SK-N-SH treated with all-trans-retinoic acid at 6 μM for 48 hours (cell line): Measurements from ENCODE around the gene GOLGA1.
"Not testable (repeated sequence)": the region's sequence is repeated elsewhere in the genome, so short reads cannot be mapped to it uniquely, and the experiment has no call there.

ENCODE experiments used
- ATAC-seq: fragments of 200-7000 bp; cut with Tn5 transposase; 3 replicates; pipeline ENCODE4 v1.9.1; 2020; ENCODE audit warnings: mild to moderate bottlenecking, moderate library complexity
- ARNTL ChIP-seq: fragments of 450-650 bp; formaldehyde crosslinking; IDR thresholded peaks from 2 replicates; pipeline ENCODE4 v1.5.0; 2020; ENCODE audit warnings: low read depth, mild to moderate bottlenecking, moderate library complexity, borderline replicate concordance
- BACH2 ChIP-seq: fragments of 250-450 bp; sonication (Bioruptor Pico); IDR thresholded peaks from 2 replicates; pipeline ENCODE4 v1.9.0; 2021; ENCODE audit warnings: mild to moderate bottlenecking, borderline replicate concordance
- CSRNP3 ChIP-seq: fragments of 250-450 bp; sonication (Bioruptor Pico); IDR thresholded peaks from 2 replicates; pipeline ENCODE4 v1.5.1; 2021; ENCODE audit warnings: mild to moderate bottlenecking, moderate library complexity
- ESRRG ChIP-seq: fragments of 250-450 bp; sonication (Bioruptor Pico); IDR thresholded peaks from 2 replicates; pipeline ENCODE4 v1.6.1; 2021; ENCODE audit warnings: mild to moderate bottlenecking
- GLIS3 ChIP-seq: fragments of 250-450 bp; sonication (Bioruptor Pico); IDR thresholded peaks from 2 replicates; pipeline ENCODE4 v1.5.0; 2020; ENCODE audit warnings: mild to moderate bottlenecking, moderate library complexity
- ISL1 ChIP-seq: fragments of 250-450 bp; sonication (Bioruptor Pico); IDR thresholded peaks from 2 replicates; pipeline ENCODE4 v2.1.2; 2022; ENCODE audit warnings: mild to moderate bottlenecking, moderate library complexity
- OSR1 ChIP-seq: fragments of 250-450 bp; sonication (Bioruptor Pico); IDR thresholded peaks from 2 replicates; pipeline ENCODE4 v1.8.0; 2022; ENCODE audit warnings: moderate library complexity, mild to moderate bottlenecking, inconsistent platforms
- PPARA ChIP-seq: fragments of 250-450 bp; sonication (Bioruptor Pico); IDR thresholded peaks from 2 replicates; pipeline ENCODE4 v1.5.0; 2020; ENCODE audit warnings: mild to moderate bottlenecking, borderline replicate concordance
- RARB ChIP-seq: fragments of 250-450 bp; sonication (Bioruptor Pico); IDR thresholded peaks from 2 replicates; pipeline ENCODE4 v1.8.0; 2021; ENCODE audit warnings: mild to moderate bottlenecking, moderate library complexity
- SNAI2 ChIP-seq: fragments of 250-450 bp; sonication (Bioruptor Pico); IDR thresholded peaks from 2 replicates; pipeline ENCODE4 v1.5.0; 2020; ENCODE audit warnings: mild to moderate bottlenecking, moderate library complexity
- TOX ChIP-seq: fragments of 250-450 bp; sonication (Bioruptor Pico); IDR thresholded peaks from 2 replicates; pipeline ENCODE4 v1.8.0; 2021; ENCODE audit warnings: mild to moderate bottlenecking, moderate library complexity, borderline replicate concordance
- TSHZ2 ChIP-seq: fragments of 250-450 bp; sonication (Bioruptor Pico); IDR thresholded peaks from 2 replicates; pipeline ENCODE4 v1.5.0; 2020; ENCODE audit warnings: mild to moderate bottlenecking, moderate library complexity
- ZFP3 ChIP-seq: fragments of 250-450 bp; sonication (Bioruptor Pico); IDR thresholded peaks from 2 replicates; pipeline ENCODE4 v1.5.0; 2020; ENCODE audit warnings: mild to moderate bottlenecking, moderate library complexity
- ZFP30 ChIP-seq: fragments of 450-650 bp; formaldehyde crosslinking; IDR thresholded peaks from 2 replicates; pipeline ENCODE4 v1.5.0; 2022; ENCODE audit warnings: mild to moderate bottlenecking, moderate library complexity
- ZNF565 ChIP-seq: fragments of 450-650 bp; formaldehyde crosslinking; conservative IDR thresholded peaks from 2 replicates; pipeline ENCODE4 v1.5.0; 2020; ENCODE audit warnings: low read depth, mild to moderate bottlenecking, moderate library complexity
- ZNF70 ChIP-seq: fragments of 450-650 bp; formaldehyde crosslinking; IDR thresholded peaks from 2 replicates; pipeline ENCODE4 v1.5.0; 2020; ENCODE audit warnings: mild to moderate bottlenecking, moderate library complexity
- ZNF8 ChIP-seq: fragments of 450-650 bp; formaldehyde crosslinking; IDR thresholded peaks from 2 replicates; pipeline ENCODE4 v1.5.0; 2020; ENCODE audit warnings: mild to moderate bottlenecking, moderate library complexity
- TF ChIP-seq, protein P1 (sequence below): fragments of 250-450 bp; sonication (Bioruptor Pico); IDR thresholded peaks from 2 replicates; pipeline ENCODE4 v1.8.0; 2021; ENCODE audit warnings: low read depth, mild to moderate bottlenecking, moderate library complexity, borderline replicate concordance
- TF ChIP-seq, protein P2 (sequence below): fragments of 250-450 bp; sonication (Bioruptor Pico); IDR thresholded peaks from 2 replicates; pipeline ENCODE4 v1.5.1; 2020; ENCODE audit warnings: low read depth, mild to moderate bottlenecking, moderate library complexity

GOLGA1 gene

GRCh38 chr9:124846969-124847368 is 93.9 kb downstream of the GOLGA1 start:
- TF ChIP-seq, protein P1, sequence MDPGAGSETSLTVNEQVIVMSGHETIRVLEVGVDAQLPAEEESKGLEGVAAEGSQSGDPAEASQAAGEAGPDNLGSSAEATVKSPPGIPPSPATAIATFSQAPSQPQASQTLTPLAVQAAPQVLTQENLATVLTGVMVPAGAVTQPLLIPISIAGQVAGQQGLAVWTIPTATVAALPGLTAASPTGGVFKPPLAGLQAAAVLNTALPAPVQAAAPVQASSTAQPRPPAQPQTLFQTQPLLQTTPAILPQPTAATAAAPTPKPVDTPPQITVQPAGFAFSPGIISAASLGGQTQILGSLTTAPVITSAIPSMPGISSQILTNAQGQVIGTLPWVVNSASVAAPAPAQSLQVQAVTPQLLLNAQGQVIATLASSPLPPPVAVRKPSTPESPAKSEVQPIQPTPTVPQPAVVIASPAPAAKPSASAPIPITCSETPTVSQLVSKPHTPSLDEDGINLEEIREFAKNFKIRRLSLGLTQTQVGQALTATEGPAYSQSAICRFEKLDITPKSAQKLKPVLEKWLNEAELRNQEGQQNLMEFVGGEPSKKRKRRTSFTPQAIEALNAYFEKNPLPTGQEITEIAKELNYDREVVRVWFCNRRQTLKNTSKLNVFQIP (CRISPR knock-in tag) = no peak
- no peak for TF ChIP-seq OSR1 (CRISPR knock-in tag)
- TF ChIP-seq ZFP30 (CRISPR knock-in tag) = no peak
- TF ChIP-seq ZNF70 (CRISPR knock-in tag) = no peak
- TF ChIP-seq, protein P2, sequence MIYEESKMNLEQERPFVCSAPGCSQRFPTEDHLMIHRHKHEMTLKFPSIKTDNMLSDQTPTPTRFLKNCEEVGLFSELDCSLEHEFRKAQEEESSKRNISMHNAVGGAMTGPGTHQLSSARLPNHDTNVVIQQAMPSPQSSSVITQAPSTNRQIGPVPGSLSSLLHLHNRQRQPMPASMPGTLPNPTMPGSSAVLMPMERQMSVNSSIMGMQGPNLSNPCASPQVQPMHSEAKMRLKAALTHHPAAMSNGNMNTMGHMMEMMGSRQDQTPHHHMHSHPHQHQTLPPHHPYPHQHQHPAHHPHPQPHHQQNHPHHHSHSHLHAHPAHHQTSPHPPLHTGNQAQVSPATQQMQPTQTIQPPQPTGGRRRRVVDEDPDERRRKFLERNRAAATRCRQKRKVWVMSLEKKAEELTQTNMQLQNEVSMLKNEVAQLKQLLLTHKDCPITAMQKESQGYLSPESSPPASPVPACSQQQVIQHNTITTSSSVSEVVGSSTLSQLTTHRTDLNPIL (CRISPR knock-in tag) = no peak
- no peak for TF ChIP-seq TSHZ2 (CRISPR knock-in tag)
- no peak for ATAC-seq

DNA sequence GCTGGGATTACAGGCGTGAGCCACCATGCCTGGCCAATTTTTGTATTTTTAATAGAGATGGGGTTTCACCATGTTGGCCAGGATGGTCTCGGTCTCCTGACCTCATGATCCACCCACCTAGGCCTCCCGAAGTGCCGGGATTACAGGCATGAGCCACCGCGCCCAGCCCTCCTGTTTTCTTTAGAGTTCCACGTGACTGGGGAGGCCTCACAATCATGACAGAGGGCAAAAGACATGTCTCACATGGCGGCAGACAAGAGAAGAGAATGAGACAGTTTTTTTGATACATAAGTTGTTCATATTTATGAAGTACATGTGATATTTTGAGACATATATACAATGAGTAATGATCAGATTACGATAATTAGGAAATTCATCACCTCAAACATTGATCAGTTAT is 94.4 kb downstream of the GOLGA1 start:
- ATAC-seq = not testable (repeated sequence)

DNA sequence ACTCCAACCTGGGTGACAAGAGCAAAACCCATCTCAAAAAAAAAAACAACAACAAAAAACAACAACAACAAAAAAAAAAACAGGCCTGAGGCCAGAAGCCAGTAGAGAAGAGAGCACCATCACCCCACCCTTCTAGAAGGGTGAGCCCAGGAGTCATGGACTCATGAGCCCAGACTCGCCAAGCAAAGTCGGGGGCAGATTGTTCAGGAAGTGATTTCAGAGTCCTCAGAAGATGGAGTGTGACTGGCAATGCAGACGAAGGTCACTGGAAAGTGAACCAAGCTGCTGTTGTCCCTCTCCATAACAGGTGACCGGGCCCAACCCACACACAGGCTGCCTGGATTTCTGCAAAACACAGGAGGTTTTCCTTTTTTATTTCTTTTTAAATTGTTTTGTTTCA is 96.6 kb downstream of the GOLGA1 start:
- ATAC-seq = no peak
- TF ChIP-seq ISL1 (CRISPR knock-in tag) = no peak
- no peak for TF ChIP-seq ZFP30 (CRISPR knock-in tag)
- no peak for TF ChIP-seq ZNF565 (CRISPR knock-in tag)
- no peak for TF ChIP-seq BACH2
- no peak for TF ChIP-seq CSRNP3 (CRISPR knock-in tag)

GRCh38 chr9:124843456-124844034 is 97.3 kb downstream of the GOLGA1 start:
- no peak for ATAC-seq
- TF ChIP-seq TSHZ2 (CRISPR knock-in tag) (no peak), ZNF70 (CRISPR knock-in tag) (no peak), ISL1 (CRISPR knock-in tag) (no peak), RARB (CRISPR knock-in tag) (no peak), ARNTL (no peak), ZFP30 (CRISPR knock-in tag) (no peak), ZNF565 (CRISPR knock-in tag) (no peak), TOX (CRISPR knock-in tag) (no peak), ZFP3 (CRISPR knock-in tag) (no peak), OSR1 (CRISPR knock-in tag) (no peak), ZNF8 (CRISPR knock-in tag) (no peak), ESRRG (CRISPR knock-in tag) (no peak), BACH2 (no peak), SNAI2 (CRISPR knock-in tag) (no peak), PPARA (CRISPR knock-in tag) (no peak), GLIS3 (CRISPR knock-in tag) (no peak)
- TF ChIP-seq, protein P2 (CRISPR knock-in tag) = no peak
- TF ChIP-seq, protein P1 (CRISPR knock-in tag) = no peak
